Transverse colon (tissue), 4 donors: ENCODE data around the gene INHBA. TPM values are rescaled to one million over a fixed set of nuclear protein-coding genes. Genes with fewer than 3 reads are reported as not detected.

Source experiments
- DNase-seq: peaks from one replicate; pipeline ENCODE4 v3.0.0-alpha.2; 2019
- H3K27ac ChIP-seq, 4 donors: fragments of 200-600 bp; sonication (generic); 2 replicates each; pipeline ENCODE4 v1.5.1; 2016 to 2018; ENCODE audit warnings: inconsistent platforms in 4 of 4
- H3K27me3 ChIP-seq: fragments of 200-600 bp; sonication (generic); 2 replicates; pipeline ENCODE4 v1.5.1; 2017; ENCODE audit warnings: inconsistent platforms
- H3K36me3 ChIP-seq, 4 donors: fragments of 200-600 bp; sonication (generic); 2 replicates each; pipeline ENCODE4 v1.5.1; 2017 to 2019; ENCODE audit warnings: inconsistent platforms in 4 of 4
- H3K4me1 ChIP-seq, 4 donors: fragments of 200-600 bp; sonication (generic); 2 replicates each; pipeline ENCODE4 v1.5.1; 2017 to 2020; ENCODE audit warnings: inconsistent platforms in 4 of 4
- H3K4me3 ChIP-seq, 4 donors: fragments of 200-600 bp; sonication (generic); 1 replicate in 1 of 4; 2 replicates in 3 of 4; pipeline versions ENCODE4 v1.5.1 to v1.6.1; 2017 to 2019; ENCODE audit warnings: inconsistent platforms in 4 of 4
- H3K9me3 ChIP-seq, 2 donors: fragments of 200-600 bp; sonication (generic); 2 replicates each; pipeline ENCODE4 v1.5.1; 2017 to 2019; ENCODE audit warnings: inconsistent platforms in 2 of 2
- CTCF ChIP-seq, 5 experiments: fragments of 200-600 bp in 3 of 5; fragments of 450-650 bp in 2 of 5; sonication (generic) in 3 of 5; IDR thresholded peaks; 1 replicate in 2 of 5; 2 replicates in 3 of 5; pipeline ENCODE4 v1.5.1; 2016 to 2017; ENCODE audit warnings: antibody characterized with exemption in 5 of 5, inconsistent platforms in 3 of 5, mild to moderate bottlenecking in 2 of 5, moderate library complexity in 1 of 5
- EP300 ChIP-seq: sonication (generic); formaldehyde crosslinking; IDR thresholded peaks from one replicate; pipeline ENCODE4 v1.6.1; 2017; ENCODE audit warnings: antibody characterized with exemption, low read depth
- POLR2A ChIP-seq: fragments of 450-650 bp; IDR thresholded peaks from one replicate; pipeline ENCODE4 v1.6.1; 2016; ENCODE audit warnings: antibody characterized with exemption, mild to moderate bottlenecking, moderate library complexity
- POLR2AphosphoS5 ChIP-seq, 3 donors: sonication (generic); formaldehyde crosslinking; IDR thresholded peaks; one replicate each; pipeline ENCODE4 v1.6.1; 2016; ENCODE audit warnings: antibody characterized with exemption in 3 of 3
- WGBS, 2 donors: methylation state at CpG; one replicate each; pipeline ENCODE4 v1.1.5; 2018; ENCODE audit warnings: low coverage in 1 of 2; 5-methylcytosine and 5-hydroxymethylcytosine counted together
- in situ Hi-C, 4 donors: fragments of 200-750 bp; cut with MboI; loops; one replicate each; pipeline versions ENCODE4 v1.15.0 to v1.15.1; 2017; ENCODE audit warnings: low sequenced_read_pairs in 3 of 4, low pct_ligation_motif_present in 1 of 4, low pct_unique_long_range_greater_than_20kb in 1 of 4
- intact Hi-C: fragments of 100-400 bp; cut with DNase I; formaldehyde crosslinking; loops from one replicate; pipeline ENCODE4 v1.15.1; 2023; ENCODE audit warnings: low total_unique reads
- total RNA-seq, 4 donors: library from RNA; depleted of rRNA; stranded (reverse); fragments of >200 nt; gene quantifications; one replicate each; pipeline ENCODE4 v1.1.0, GENCODE V29; 2016

Gene INHBA
- total RNA-seq, 4 donors from 2014 or later, result 0.14 to 1.1 (median 1.00) TPM; not detected in 1

GRCh38 chr7:41738336-41738735 is 35.4 kb upstream of the INHBA start:
- DNase-seq, result no peak
- WGBS, 2 donors, result 75 to 100% methylated on average over 3 to 4 of the region's 4 CpGs
- intact Hi-C loops, result no loop called here
- H3K9me3 ChIP-seq, result peaks cover 3 to 8% of the 10 kb centered on the region in 2 donors
- H3K27ac ChIP-seq, result no peak overlapping the region
- no peaks in the 10 kb centered on the region for H3K4me1 ChIP-seq
- in situ Hi-C loops, result no loop called here
- H3K4me3 ChIP-seq, result no peak overlapping the region
- no peaks in the 10 kb centered on the region for H3K36me3 ChIP-seq
- H3K27me3 ChIP-seq, result no peaks in the 10 kb centered on the region
- TF ChIP-seq EP300 (no peak), POLR2A (no peak)

- Histone ChIP-seq H3K27me3 (no peaks in the 10 kb centered on the region), H3K4me1 (peaks cover 0 to 12% (median 0%) of the 10 kb centered on the region in 4 donors), H3K4me3 (no peak overlapping the region), H3K27ac (no peak overlapping the region), H3K36me3 (no peaks in the 10 kb centered on the region), H3K9me3 (no peaks in the 10 kb centered on the region)
- intact Hi-C loops (no loop called here), in situ Hi-C loops (no loop called here)
- 70 to 80% methylated on average over 3 of the region's 3 CpGs for WGBS, 2 donors
- TF ChIP-seq POLR2AphosphoS5 (IDR thresholded peaks at IDR 0.05) (no peak), POLR2A (no peak), EP300 (no peak), CTCF (IDR thresholded peaks at IDR 0.05) (no peak)
- DNase-seq, result no peak
Measured at GRCh38 chr7:41735206-41735605, 32.3 kb upstream of the INHBA start.

GRCh38 chr7:41732843-41733306 is 30.0 kb upstream of the INHBA start:
- DNase-seq, result no peak
- Histone ChIP-seq H3K9me3 (no peaks in the 10 kb centered on the region), H3K36me3 (no peaks in the 10 kb centered on the region), H3K27ac (no peak overlapping the region), H3K27me3 (no peaks in the 10 kb centered on the region), H3K4me3 (no peak overlapping the region), H3K4me1 (peaks cover 0 to 12% (median 0%) of the 10 kb centered on the region in 4 donors)
- TF ChIP-seq POLR2A (no peak), CTCF (IDR thresholded peaks at IDR 0.05) (no peak), POLR2AphosphoS5 (IDR thresholded peaks at IDR 0.05) (no peak), EP300 (no peak)
- 70 to 74% methylated on average over 7 of the region's 7 CpGs for WGBS, 2 donors
- in situ Hi-C loops (no loop called here), intact Hi-C loops (no loop called here)

- DNase-seq, result no peak
- intact Hi-C loops (no loop called here), in situ Hi-C loops (no loop called here)
- H3K36me3 ChIP-seq, result no peaks in the 10 kb centered on the region
- H3K4me3 ChIP-seq, result no peak overlapping the region
- 34 to 40% methylated on average over 3 of the region's 3 CpGs for WGBS, 2 donors
- H3K27ac ChIP-seq, result no peak overlapping the region
- H3K4me1 ChIP-seq, result peaks cover 0 to 12% (median 0%) of the 10 kb centered on the region in 4 donors
- TF ChIP-seq POLR2A (no peak), POLR2AphosphoS5 (IDR thresholded peaks at IDR 0.05) (no peak), CTCF (IDR thresholded peaks at IDR 0.05) (no peak), EP300 (no peak)
- no peaks in the 10 kb centered on the region for H3K27me3 ChIP-seq
- H3K9me3 ChIP-seq, result no peaks in the 10 kb centered on the region
Measured at GRCh38 chr7:41732436-41732785, 29.5 kb upstream of the INHBA start.
